Measurements from ENCODE around the gene ENTPD2. TPM values are rescaled to one million over a fixed set of nuclear protein-coding genes. Genes with fewer than 3 reads are reported as not detected.
A peak's percentile ranks its signal among the peaks of the same experiment; 100 is the strongest.

ENTPD2 gene
- total and polyA plus RNA-seq, 2 of the 4 experiments (the other 2 are of a cell fraction) = not detected

GRCh38 chr9:137039611-137040366 is 14.1 kb downstream of the ENTPD2 start:
- no peak overlapping the region for H2BK120ac ChIP-seq (ENCODE audit: low read depth, low read length)
- TSS peak; percentile 71 for BruUV-seq (replicated peaks)

More at GRCh38 chr9:137039611-137040366, 14.1 kb downstream of the ENTPD2 start:
- no peaks in the 10 kb centered on the region for H3K9me1 ChIP-seq (ENCODE audit: insufficient read depth, low read length)
- H4K8ac ChIP-seq (ENCODE audit: low read depth in 2 of 2, low read length in 2 of 2) = no peak overlapping the region
- POLR2A ChIA-PET (ENCODE audit: unreplicated experiment) = no interaction called here
- no peak for ATAC-seq (ENCODE audit: low read depth)
- CTCF ChIA-PET = no interaction called here
- H3K14ac ChIP-seq (replicated peaks; ENCODE audit: low read depth, low read length) = no peak overlapping the region
- H3K56ac ChIP-seq (ENCODE audit: extremely low read depth, insufficient read depth, low read length) = no peak overlapping the region
- H2BK20ac ChIP-seq (ENCODE audit: low read depth, low read length) = no peak overlapping the region
- H3K4me1 ChIP-seq (ENCODE audit: control insufficient read depth, insufficient read depth, low read length) = peaks cover 8% of the 10 kb centered on the region
- H2AK9ac ChIP-seq (replicated peaks; ENCODE audit: low read depth, low read length, poor library complexity) = no peak overlapping the region
- H3K27ac ChIP-seq (ENCODE audit: insufficient read depth, low read length) = no peak overlapping the region
- H3K9me3 ChIP-seq (ENCODE audit: control insufficient read depth, insufficient read depth, low read length) = no peaks in the 10 kb centered on the region
- H3K9ac ChIP-seq (ENCODE audit: low read depth, low read length) = no peak overlapping the region
- no peak overlapping the region for H3K4ac ChIP-seq (ENCODE audit: low read depth, low read length)
- no peak overlapping the region for H2AFZ ChIP-seq (replicated peaks; ENCODE audit: low read length, poor library complexity)
- WGBS, 2 experiments (ENCODE audit: extremely low coverage in 2 of 2, insufficient read length in 1 of 2) = 78% methylated on average over 7 of the region's 32 CpGs; no CpG with 5 or more reads in 1 of the 2 experiments
- H3K79me1 ChIP-seq (ENCODE audit: low read depth in 1 of 2, low read length in 2 of 2) = peaks cover 2 to 13% of the 10 kb centered on the region in 2 experiments; a peak in 3 of 4 replicates
- peaks cover 25% of the 10 kb centered on the region for H4K20me1 ChIP-seq (ENCODE audit: insufficient read depth, low read length)
- H2BK5ac ChIP-seq (ENCODE audit: low read depth, low read length, poor library complexity, severe bottlenecking) = no peak overlapping the region
- DNase-seq = no peak
- no peak overlapping the region for H4K5ac ChIP-seq (ENCODE audit: low read depth, low read length)
- no peaks in the 10 kb centered on the region for H3K27me3 ChIP-seq (ENCODE audit: control insufficient read depth, insufficient read depth, low read length)
- no peak overlapping the region for H2BK15ac ChIP-seq (ENCODE audit: low read depth, low read length)
- H3K23ac ChIP-seq (ENCODE audit: low read depth, low read length) = no peak overlapping the region
- intact Hi-C loops (cut with micrococcal nuclease) (no loop called here), dilution Hi-C loops (cut with HindIII; ENCODE audit: low sequenced_read_pairs, unreplicated experiment) (no loop called here), in situ Hi-C loops (cut with MboI; ENCODE audit: low sequenced_read_pairs) (loop anchor here (10.0 kb wide), 1 partner anchor 255 kb away; no protein-coding TSS in a partner anchor)
- TF ChIP-seq MAFK (IDR thresholded peaks at IDR 0.05; ENCODE audit: low read depth, low read length) (no peak), USF2 (IDR thresholded peaks at IDR 0.05; ENCODE audit: low read depth, low read length) (no peak), ELK1 (IDR thresholded peaks at IDR 0.05; ENCODE audit: borderline replicate concordance, low read depth, low read length) (no peak)
- no peak overlapping the region for H3K18ac ChIP-seq (ENCODE audit: low read depth, low read length)
- H3K4me3 ChIP-seq (ENCODE audit: insufficient read depth, low read depth, low read length) = no peak overlapping the region
- H3K4me2 ChIP-seq (ENCODE audit: low read depth, low read length) = no peak overlapping the region
- H4K91ac ChIP-seq (ENCODE audit: insufficient read depth, low read depth, low read length) = no peak overlapping the region
- H2AK5ac ChIP-seq (ENCODE audit: low read depth, low read length) = no peak overlapping the region
- peaks cover 17% of the 10 kb centered on the region for H3K36me3 ChIP-seq (ENCODE audit: control insufficient read depth, insufficient read depth, low read length)

Measured in IMR-90 (cell line).